Measurements from ENCODE around the gene LYVE1. TPM values are rescaled to one million over a fixed set of nuclear protein-coding genes. Genes with fewer than 3 reads are reported as not detected.
A peak's percentile ranks its signal among the peaks of the same experiment; 100 is the strongest.

LYVE1 gene
- total and polyA plus RNA-seq, 2 donors from 2014 or later = 10.0 to 101 TPM

GRCh38 chr11:10566257-10566957, 2.1 kb downstream of the LYVE1 start:
- H3K4me1 ChIP-seq (ENCODE audit: control insufficient read depth in 2 of 3, insufficient read depth in 2 of 3, low read depth in 1 of 3, low read length in 3 of 3) = peaks cover 0 to 3% (median 2%) of the 10 kb centered on the region in 3 donors
- H3K27ac ChIP-seq (ENCODE audit: low read depth in 2 of 2, low read length in 2 of 2) = no peak overlapping the region
- no peak overlapping the region for H3K4me3 ChIP-seq (ENCODE audit: low read length in 3 of 3)
- TF ChIP-seq CTCF (IDR thresholded peaks at IDR 0.05; ENCODE audit: borderline replicate concordance, extremely low read depth, insufficient read depth) = no peak
- H3K27me3 ChIP-seq (ENCODE audit: control insufficient read depth, insufficient read depth, low read length) = no peaks in the 10 kb centered on the region
- DNase-seq (no peak), FAIRE-seq (no peak)
- no peaks in the 10 kb centered on the region for H3K36me3 ChIP-seq (ENCODE audit: control insufficient read depth in 2 of 3, insufficient read depth in 3 of 3, low read length in 3 of 3)
- no peaks in the 10 kb centered on the region for H3K9me3 ChIP-seq (ENCODE audit: control insufficient read depth in 2 of 3, insufficient read depth in 1 of 3, low read length in 3 of 3)
- intact Hi-C loops (cut with DNase I) = no loop called here
- H3K9ac ChIP-seq (ENCODE audit: low read length in 3 of 3) = no peak overlapping the region

GRCh38 chr11:10565493-10565892, 3.0 kb downstream of the LYVE1 start:
- Histone ChIP-seq H3K9ac (ENCODE audit: low read length in 3 of 3) (no peak overlapping the region), H3K27ac (ENCODE audit: low read depth in 2 of 2, low read length in 2 of 2) (no peak overlapping the region), H3K9me3 (ENCODE audit: control insufficient read depth in 2 of 3, insufficient read depth in 1 of 3, low read length in 3 of 3) (no peaks in the 10 kb centered on the region), H3K4me3 (ENCODE audit: low read length in 3 of 3) (no peak overlapping the region), H3K36me3 (ENCODE audit: control insufficient read depth in 2 of 3, insufficient read depth in 3 of 3, low read length in 3 of 3) (no peaks in the 10 kb centered on the region), H3K27me3 (ENCODE audit: control insufficient read depth, insufficient read depth, low read length) (no peaks in the 10 kb centered on the region), H3K4me1 (ENCODE audit: control insufficient read depth in 2 of 3, insufficient read depth in 2 of 3, low read depth in 1 of 3, low read length in 3 of 3) (peaks cover 0 to 3% (median 2%) of the 10 kb centered on the region in 3 donors)
- intact Hi-C loops (cut with DNase I) = no loop called here
- TF ChIP-seq CTCF (IDR thresholded peaks at IDR 0.05; ENCODE audit: borderline replicate concordance, extremely low read depth, insufficient read depth) = no peak
- FAIRE-seq (no peak), DNase-seq (no peak)

- no peaks in the 10 kb centered on the region for H3K27me3 ChIP-seq (ENCODE audit: control insufficient read depth, insufficient read depth, low read length)
- intact Hi-C loops (cut with DNase I) = no loop called here
- no peak overlapping the region for H3K9ac ChIP-seq (ENCODE audit: low read length in 3 of 3)
- DNase-seq = peak in 2 of 5 donors; percentile 14 to 43
- H3K4me1 ChIP-seq (ENCODE audit: control insufficient read depth in 2 of 3, insufficient read depth in 2 of 3, low read depth in 1 of 3, low read length in 3 of 3) = peaks cover 0 to 3% (median 2%) of the 10 kb centered on the region in 3 donors
- no peak overlapping the region for H3K4me3 ChIP-seq (ENCODE audit: low read length in 3 of 3)
- FAIRE-seq = no peak
- TF ChIP-seq CTCF (IDR thresholded peaks at IDR 0.05; ENCODE audit: borderline replicate concordance, extremely low read depth, insufficient read depth) = no peak
- no peaks in the 10 kb centered on the region for H3K9me3 ChIP-seq (ENCODE audit: control insufficient read depth in 2 of 3, insufficient read depth in 1 of 3, low read length in 3 of 3)
- no peak overlapping the region for H3K27ac ChIP-seq (ENCODE audit: low read depth in 2 of 2, low read length in 2 of 2)
- no peaks in the 10 kb centered on the region for H3K36me3 ChIP-seq (ENCODE audit: control insufficient read depth in 2 of 3, insufficient read depth in 3 of 3, low read length in 3 of 3)
Measured at GRCh38 chr11:10564696-10565318, 3.7 kb downstream of the LYVE1 start.
